Neural progenitor cell (in vitro differentiated cells): ENCODE results near the gene ARSD.

Source experiments
- EZH2 ChIP-seq: fragments of 200-600 bp; sonication (generic); IDR thresholded peaks from 2 replicates; pipeline ENCODE4 v1.6.1; 2017; ENCODE audit warnings: antibody characterized with exemption, mild to moderate bottlenecking, moderate library complexity
- TF ChIP-seq, protein P1 (sequence below): fragments of 200-600 bp; sonication (generic); IDR thresholded peaks from 2 replicates; pipeline ENCODE4 v1.5.1; 2017; ENCODE audit warnings: antibody characterized with exemption, mild to moderate bottlenecking

DNA sequence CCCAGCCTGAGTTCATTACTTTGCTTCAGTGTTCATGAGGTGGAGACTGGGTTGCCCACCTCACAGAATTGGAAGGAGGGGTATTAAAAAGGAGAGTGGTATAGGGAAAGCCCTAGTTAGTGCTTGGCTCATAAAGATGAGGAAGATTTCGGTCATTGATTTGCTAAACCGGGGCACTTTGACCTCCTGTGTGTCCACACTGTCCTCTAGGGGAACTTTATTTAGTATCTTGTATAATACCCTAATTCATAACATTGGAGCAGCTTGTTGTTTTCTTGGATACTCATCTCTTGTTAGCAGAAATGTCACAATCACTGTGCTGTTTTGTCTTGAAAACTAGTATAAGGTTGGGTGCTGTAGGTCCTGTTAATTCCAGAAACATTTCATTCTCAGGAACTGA, 50.6 kb downstream of the ARSD start:
- TF ChIP-seq, protein P1, sequence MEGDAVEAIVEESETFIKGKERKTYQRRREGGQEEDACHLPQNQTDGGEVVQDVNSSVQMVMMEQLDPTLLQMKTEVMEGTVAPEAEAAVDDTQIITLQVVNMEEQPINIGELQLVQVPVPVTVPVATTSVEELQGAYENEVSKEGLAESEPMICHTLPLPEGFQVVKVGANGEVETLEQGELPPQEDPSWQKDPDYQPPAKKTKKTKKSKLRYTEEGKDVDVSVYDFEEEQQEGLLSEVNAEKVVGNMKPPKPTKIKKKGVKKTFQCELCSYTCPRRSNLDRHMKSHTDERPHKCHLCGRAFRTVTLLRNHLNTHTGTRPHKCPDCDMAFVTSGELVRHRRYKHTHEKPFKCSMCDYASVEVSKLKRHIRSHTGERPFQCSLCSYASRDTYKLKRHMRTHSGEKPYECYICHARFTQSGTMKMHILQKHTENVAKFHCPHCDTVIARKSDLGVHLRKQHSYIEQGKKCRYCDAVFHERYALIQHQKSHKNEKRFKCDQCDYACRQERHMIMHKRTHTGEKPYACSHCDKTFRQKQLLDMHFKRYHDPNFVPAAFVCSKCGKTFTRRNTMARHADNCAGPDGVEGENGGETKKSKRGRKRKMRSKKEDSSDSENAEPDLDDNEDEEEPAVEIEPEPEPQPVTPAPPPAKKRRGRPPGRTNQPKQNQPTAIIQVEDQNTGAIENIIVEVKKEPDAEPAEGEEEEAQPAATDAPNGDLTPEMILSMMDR, result no peak
- TF ChIP-seq EZH2, result no peak
